Measurements from ENCODE around the gene EFNA5.

The EFNA5 gene

DNA sequence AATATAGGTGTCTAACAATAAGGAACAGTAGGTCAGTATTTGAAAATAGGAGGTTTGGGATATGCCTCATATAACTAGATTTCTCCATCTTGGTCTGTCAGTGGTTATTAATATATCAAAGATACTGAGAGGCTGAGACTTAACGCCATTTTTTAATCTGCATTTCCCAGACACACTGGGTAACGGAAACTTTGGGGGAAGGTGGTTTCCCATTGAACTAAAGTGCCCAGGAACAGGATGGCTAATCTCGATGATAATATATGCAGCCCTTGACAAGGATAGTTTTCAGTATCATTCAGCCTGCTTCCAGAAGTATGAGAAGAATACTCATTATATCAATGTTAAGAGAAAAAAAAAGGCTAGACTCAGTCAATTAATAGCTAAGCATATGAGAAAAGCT is 30.7 kb downstream of the EFNA5 start:
- no peak for DNase-seq (ENCODE audit: low read depth)

DNA sequence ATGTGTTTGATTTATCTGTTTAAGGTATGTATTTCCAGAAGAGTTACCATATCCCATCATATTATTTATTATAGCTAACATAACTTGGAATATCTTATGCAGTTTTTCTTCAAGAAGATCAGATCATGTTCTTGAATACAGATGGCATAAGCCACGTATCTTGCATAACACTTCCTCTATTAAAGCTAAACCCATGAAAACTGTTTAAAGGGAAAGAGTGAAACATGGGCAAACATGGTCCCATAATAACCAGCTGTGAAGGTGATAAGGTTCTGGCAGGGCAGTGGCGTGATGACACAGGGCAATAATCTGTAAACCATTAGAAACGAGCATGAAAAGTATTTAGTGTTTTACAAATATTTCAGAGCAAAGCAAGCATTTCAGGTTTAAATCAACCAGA is 34.2 kb downstream of the EFNA5 start:
- DNase-seq (ENCODE audit: low read depth) = no peak

DNA sequence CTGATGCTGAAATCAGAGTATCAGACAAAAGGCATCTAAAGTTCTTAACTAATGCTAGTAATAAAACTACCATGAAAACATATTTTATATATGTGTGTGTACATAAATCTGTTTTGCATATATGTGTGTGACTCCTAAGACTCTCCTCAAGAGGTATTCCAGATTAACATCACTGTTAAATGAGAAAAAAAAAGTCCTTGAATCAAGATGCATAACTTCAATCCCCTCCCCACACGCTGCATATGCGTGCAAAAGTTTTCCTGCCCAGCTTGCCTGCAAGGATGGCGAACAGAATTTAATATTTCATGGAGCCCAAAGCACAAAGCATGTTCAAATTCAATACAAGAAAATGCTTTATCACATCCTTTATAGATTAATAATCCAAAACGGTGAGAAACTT is 34.7 kb downstream of the EFNA5 start:
- no peak for DNase-seq (ENCODE audit: low read depth)

DNA sequence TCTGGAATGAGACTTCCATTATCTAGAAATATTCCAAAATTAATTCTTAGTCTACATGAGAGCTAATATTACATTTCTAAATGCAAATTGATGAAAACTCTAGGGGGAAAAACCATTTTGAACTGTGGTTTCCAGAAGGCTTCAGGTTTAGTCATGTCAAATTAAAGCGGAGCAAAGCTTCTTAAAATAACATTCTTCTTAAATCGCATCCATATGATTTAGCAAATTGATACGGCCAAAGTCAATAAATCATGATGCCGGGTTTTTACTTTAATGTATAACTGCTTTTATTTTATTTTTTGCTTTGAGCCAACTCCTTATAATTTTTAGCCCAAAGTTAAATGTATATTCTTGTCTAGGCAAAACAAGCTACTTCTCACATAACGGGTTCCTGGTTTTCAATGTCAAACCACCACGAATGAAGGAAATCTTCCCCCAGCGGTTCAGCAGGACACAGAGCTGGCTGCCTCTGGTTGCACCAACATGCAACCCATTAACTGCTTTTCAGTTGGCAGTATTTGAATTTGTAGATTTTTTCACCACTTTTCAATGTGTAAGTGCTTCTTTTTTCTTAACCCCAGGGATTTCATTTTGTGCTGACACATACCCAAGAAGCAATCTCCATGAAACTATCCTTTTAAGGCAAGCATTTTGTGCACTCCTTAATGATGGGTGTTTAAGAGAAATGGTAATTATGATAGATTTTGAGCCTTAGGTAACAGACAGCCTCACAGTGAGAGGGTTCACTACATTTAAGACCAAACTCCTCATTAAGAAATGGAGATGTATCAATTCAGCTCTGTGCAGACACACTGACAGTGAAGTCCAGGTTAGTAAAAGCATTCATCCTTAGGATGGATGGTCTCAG is 35.5 kb downstream of the EFNA5 start:
- DNase-seq (ENCODE audit: low read depth) = no peak

DNA sequence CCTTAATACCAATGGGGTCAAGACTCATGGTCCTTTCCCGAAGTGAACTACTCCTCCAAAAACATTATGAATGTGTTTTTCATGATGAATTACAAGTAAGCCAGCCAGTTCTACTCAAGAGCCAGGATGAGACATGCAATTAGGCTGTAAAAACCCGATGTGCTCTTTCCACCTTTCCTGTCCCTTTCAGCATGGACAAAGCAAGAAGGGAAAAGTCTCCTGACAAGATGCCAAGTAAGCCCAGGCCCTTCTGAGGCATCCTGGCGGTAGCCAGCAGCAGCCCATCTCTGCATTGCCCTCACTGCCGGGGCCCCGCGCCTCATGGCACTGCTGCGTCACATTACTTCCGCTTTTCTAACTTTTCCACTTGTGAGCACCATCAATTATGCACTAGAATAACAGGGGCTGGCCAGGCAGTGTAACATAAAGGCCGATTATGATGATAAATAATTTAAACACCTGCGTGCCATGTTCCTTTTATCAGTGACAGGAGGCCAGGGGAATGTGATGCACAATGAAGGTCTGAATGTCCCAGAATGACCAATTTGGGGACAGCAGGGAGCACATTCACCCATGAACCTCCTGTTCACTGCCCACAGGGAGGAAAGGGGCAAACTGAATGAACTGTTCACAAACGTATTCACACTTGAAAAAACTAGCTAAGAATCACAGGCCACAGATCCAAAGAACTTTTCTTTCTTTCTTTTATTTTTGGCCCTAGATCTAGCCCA is 37.4 kb downstream of the EFNA5 start:
- no peak for DNase-seq (ENCODE audit: low read depth)

GRCh38 chr5:107631805-107632362 is 38.9 kb downstream of the EFNA5 start:
- DNase-seq (ENCODE audit: low read depth) = no peak

DNA sequence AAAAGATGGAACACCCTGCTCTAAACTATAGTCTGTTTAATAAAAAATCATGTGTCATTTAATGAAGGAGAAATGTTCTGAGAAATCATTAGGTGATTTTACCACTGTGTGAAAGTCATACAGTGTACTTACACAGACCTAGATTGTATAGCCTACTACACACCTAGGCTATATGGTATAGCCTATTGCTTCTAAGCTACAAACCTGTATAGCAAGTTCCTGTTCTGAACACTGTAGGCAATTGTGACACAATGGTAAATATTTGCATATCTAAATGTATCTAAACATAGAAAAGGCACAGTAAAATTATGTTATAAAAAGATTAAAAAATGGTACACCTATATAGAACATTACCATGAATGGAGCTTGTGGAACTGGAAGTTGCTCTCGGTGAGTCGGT is 40.6 kb downstream of the EFNA5 start:
- DNase-seq (ENCODE audit: low read depth) = no peak

- DNase-seq (ENCODE audit: low read depth) = no peak
These were observed 46.5 kb downstream of the EFNA5 start for GRCh38 chr5:107624235-107624634.

- DNase-seq (ENCODE audit: low read depth) = no peak
These were observed 49.6 kb downstream of the EFNA5 start for GRCh38 chr5:107621089-107621488.

DNA sequence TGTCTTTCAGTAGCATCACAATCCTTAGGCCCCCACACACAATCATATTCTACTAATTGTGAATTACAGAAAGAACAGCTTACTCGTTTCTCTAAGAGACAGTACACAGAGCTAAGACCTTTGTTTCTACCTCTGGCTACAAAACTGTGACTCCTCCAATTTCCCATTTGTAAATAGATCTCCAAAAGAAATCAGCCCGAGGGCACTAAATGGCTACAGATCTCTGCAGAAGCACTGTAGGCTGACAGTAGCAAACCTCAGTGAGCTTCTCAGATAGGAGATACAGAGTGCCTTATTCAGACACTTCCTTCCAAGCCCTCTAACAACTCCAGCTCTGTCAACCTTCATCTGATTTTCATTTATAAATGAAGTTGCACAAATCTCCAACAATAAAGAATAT is 51.0 kb downstream of the EFNA5 start:
- no peak for DNase-seq (ENCODE audit: low read depth)

DNA sequence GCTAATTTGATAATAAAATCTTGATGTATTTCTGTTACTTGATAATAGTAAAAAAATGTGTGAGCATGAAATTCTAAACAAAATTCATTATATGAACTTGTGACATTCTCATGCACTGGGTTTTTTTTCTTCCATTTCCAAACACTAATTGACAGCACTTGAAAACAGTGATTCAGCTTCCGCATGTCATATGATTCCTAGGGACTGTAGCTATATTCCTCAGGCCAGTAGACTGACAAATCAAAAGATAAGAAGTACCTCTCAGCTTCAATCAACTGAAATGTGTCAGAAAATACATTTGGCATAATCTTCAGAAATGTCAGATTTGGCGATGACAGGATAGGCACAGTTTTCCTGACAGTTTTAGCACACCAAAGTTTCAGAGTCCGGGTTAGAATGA is 52.5 kb downstream of the EFNA5 start:
- DNase-seq (ENCODE audit: low read depth) = no peak

DNA sequence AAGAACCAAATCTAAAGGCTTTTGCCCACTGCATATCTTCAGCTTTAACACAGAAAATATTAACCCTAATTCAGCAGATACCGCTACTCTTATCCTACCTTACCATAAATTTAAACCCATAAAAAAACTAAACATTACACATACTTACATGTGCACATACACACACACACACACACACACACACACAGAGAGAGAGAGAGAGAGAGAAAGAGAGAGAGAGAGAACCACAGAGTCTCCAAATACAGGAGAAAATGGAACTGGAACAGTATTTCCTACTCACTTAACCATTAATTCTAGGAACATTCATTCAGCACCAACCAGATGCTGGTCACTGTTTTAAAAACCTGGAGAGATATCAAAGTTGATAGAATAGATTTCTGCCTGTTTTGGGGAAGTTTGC is 53.7 kb downstream of the EFNA5 start:
- DNase-seq (ENCODE audit: low read depth) = no peak

- DNase-seq (ENCODE audit: low read depth) = no peak
These were observed 54.5 kb downstream of the EFNA5 start for GRCh38 chr5:107616213-107616612.

DNA sequence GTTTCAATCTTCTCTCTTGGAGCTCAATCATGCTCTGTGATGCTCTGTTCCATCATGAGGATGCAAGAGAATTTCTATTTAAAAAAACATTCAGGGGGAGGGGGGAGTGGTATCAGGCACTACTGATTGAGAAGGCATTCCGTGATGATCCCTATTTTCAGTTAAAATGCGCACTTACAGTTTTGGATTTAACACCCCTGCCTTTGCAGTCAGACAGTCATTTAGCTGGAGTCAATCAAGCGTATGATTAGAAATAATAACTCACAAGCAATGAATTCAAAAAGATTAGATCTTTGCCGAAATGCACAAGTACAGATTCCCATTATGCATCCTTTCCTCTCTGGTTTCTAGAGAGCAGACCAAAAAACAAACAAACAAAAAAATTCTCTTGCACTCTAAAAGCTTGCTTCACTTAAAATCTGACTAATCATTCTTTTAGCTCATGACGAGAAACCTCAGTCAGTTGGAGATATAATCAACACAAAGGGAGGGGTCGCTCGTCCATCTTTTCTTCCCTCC is 55.4 kb downstream of the EFNA5 start:
- DNase-seq (ENCODE audit: low read depth) = no peak

DNA sequence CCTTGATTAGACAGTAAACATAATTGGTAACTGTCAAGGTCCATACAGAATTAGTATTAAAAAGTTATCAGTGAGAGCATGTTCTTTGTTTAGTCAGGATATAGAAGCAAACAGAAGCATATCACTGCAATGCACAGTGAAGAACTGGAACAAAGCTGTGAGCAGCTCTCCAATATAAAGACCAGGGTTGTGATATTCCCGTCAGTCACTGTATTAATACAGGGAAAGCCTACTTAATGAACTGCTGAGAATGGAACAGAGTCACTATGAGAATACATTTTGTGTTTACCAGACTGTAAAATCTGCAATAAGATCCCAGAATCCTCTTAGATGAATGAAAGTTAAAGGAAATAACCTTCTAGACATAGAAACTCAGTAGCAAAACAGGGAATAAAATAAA is 58.2 kb downstream of the EFNA5 start:
- no peak for DNase-seq (ENCODE audit: low read depth)

DNA sequence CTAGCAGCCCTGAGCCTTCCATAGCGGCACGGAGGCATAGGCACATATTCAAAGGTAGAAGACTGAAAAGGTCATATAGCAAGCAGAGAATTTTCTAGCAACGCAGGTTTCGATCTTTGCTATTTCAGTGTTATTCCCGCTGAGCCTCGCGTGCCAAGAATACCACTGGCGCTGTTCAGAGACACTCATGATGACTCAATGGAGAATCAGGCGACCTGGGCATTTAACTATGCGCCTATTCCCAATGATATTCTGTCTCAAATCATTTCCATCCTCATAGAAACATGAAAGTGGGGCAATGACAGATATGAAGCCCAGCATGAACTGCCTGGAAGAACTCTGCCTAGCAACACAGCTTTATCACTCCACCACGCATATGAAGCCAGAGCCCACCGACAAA is 59.9 kb downstream of the EFNA5 start:
- no peak for DNase-seq (ENCODE audit: low read depth)

DNA sequence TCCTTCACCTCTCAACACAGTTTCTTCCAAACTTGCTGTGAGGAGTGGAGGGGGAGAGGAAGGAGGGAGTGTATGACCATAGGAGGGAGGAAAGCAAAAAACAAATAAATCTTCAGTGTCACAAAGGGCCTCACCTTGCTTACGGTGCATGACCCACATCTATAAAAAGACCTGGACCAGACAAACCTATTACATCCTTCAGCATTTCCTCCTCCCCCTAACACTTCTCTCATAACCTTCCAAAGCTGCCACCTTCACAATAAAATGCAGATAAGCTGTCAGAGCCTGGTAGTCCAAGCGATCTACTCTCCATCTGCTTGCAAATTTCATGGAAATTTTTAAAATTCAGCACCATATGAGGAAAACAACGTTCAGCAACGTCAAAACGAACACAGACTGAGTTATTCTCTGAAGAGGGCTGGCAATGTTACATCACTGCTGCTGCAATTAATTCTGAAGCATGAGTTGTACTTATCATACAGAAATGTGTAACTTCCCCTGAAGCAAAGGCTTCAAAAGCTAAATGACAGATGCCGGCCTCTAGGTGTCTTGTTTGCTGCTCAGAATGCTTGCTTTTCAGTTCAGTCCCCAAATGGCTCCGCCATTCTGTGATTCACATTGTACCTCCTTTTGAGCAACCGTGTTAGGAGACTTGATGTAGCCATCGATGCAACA is 62.9 kb downstream of the EFNA5 start:
- DNase-seq (ENCODE audit: low read depth) = no peak

- no peak for DNase-seq (ENCODE audit: low read depth)
These were observed 63.5 kb downstream of the EFNA5 start for GRCh38 chr5:107607196-107607595.

DNA sequence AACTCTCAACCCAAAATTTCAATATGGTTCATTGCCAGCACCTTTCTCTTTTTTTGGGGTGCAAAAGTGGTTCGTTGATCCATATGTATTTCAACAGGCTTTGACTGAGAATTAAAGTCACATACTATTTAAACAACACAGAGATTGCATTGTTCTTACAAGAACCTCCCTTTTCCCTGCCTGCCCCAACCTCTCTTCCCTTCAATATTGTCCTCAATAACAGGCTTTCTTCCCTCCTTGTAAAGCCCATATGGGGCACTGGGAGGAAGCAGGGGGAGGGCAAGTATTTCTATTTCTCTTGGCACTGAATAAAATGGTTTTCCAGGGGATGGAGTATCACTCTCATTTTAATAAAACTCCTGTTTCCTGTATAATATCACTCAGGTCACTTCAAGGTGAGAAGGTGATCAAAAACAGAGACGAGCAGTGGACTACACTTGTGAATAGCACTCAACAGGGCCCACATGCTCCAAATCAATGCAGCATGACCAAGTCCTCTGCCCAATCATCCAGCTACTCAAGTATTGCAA is 65.1 kb downstream of the EFNA5 start:
- DNase-seq (ENCODE audit: low read depth) = no peak

DNA sequence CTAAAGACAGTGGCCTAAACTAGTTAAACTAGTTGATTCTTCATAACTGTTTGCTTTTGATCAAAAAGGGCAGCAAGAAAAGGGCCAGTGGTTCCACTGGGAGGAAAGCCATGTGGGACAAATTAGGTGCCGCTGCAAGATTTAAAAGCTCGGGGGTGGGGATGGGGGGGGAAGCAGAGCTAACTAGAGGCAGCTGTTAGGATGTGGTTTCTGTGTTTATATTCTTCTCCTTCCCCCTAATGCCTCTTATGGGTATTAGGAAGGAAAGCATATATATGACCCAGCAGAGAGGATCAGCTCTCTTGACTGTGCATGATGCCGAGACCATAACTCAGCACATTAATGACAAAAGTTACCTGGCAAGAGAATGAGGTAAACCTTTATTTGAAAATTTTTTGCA is 65.7 kb downstream of the EFNA5 start:
- no peak for DNase-seq (ENCODE audit: low read depth)

DNA sequence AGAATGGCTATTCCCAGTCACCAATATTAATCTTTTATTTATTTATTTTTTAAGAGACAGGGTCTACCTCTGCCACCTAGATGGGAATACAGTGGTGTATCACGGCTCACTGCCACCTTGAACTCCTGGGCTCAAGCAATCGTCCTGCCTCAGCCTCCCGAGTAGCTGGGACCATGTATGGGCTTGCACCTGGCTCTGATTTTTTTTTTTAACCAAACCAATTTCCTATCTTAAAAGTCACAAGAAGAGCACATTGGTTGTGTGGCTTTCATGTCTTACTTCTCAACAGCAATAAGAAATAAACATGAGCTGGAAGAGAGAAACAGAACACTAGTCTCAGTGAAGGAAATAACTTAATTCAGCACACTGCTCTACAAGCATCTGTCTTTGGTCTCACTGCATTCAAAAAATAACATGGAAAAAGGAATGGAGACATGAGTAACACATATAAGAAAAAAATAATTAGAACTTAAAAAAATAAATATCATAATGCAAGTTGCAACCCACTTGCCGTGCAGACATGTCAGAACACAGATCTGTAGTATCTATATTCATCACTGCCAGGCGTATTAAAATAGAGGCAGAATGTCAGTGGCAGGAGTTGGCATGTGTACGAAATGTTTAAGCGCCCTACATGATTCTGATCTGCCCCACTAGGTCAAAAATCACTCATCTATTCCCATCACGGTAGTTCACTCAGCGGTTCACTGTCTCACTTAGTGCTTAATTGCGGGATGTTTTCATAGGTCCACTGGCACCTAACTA is 66.4 kb downstream of the EFNA5 start:
- DNase-seq (ENCODE audit: low read depth) = no peak
